Spleen (tissue), 7 donors: ENCODE results near the gene SCARB1.

ENCODE experiments used
- POLR2A ChIP-seq, 3 donors: fragments of 450-650 bp; IDR thresholded peaks; one replicate each; pipeline ENCODE4 v1.5.1; 2017; ENCODE audit warnings: antibody characterized with exemption in 3 of 3, mild to moderate bottlenecking in 1 of 3
- TF ChIP-seq, protein P1 (sequence below), 11 experiments: fragments of 200-600 bp in 7 of 11; fragments of 450-650 bp in 4 of 11; sonication (generic) in 4 of 11; IDR thresholded peaks in 8 of 11; conservative IDR thresholded peaks in 3 of 11; 1 replicate in 7 of 11; 2 replicates in 4 of 11; pipeline versions ENCODE4 v1.4.0 to v1.8.0; 2016 to 2021; ENCODE audit warnings: antibody characterized with exemption in 11 of 11, inconsistent platforms in 4 of 11, mild to moderate bottlenecking in 1 of 11
- donor health status: DM: no; HTN: no; CAD: no; lungs with moderate emphysema.
- donor health status: DM: no; HTN: no; CAD: no.
- donor health status: DM: no; HTN: no; CAD: no.

DNA sequence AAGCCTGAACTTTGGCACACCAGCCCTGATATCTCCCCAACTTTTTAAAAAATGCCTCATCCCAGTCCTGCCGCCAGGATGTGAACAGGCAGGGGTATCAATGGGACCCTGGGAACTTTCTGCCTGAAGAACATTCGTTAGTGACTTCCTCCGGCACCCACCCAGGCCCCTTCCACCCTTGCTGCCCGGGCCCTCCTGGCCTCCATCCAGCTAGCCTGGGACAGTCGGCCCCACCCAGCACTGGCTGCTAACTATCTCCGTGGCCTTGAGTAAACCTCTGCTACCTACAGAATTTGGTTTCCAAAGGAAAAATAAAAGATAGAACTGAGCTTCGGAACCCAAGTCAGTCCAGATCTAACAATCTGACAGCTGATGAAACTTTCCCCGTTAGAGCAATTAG lies 14.3 kb downstream of the SCARB1 start:
- TF ChIP-seq, protein P1, sequence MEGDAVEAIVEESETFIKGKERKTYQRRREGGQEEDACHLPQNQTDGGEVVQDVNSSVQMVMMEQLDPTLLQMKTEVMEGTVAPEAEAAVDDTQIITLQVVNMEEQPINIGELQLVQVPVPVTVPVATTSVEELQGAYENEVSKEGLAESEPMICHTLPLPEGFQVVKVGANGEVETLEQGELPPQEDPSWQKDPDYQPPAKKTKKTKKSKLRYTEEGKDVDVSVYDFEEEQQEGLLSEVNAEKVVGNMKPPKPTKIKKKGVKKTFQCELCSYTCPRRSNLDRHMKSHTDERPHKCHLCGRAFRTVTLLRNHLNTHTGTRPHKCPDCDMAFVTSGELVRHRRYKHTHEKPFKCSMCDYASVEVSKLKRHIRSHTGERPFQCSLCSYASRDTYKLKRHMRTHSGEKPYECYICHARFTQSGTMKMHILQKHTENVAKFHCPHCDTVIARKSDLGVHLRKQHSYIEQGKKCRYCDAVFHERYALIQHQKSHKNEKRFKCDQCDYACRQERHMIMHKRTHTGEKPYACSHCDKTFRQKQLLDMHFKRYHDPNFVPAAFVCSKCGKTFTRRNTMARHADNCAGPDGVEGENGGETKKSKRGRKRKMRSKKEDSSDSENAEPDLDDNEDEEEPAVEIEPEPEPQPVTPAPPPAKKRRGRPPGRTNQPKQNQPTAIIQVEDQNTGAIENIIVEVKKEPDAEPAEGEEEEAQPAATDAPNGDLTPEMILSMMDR (IDR thresholded peaks at IDR 0.05 in 8 of 11, conservative IDR thresholded peaks at IDR 0.05 in 3 of 11): no peak
- no peak for TF ChIP-seq POLR2A (IDR thresholded peaks at IDR 0.05)
